ENCODE measurements around the gene CCNI2.

The CCNI2 gene

GRCh38 chr5:132750471-132751230 lies 3.4 kb downstream of the CCNI2 start:
- no peak for DNase-seq (ENCODE audit: low read depth, low spot score)

GRCh38 chr5:132751444-132751843 lies 4.2 kb downstream of the CCNI2 start:
- no peak for DNase-seq (ENCODE audit: low read depth, low spot score)

GRCh38 chr5:132751971-132752580 lies 4.8 kb downstream of the CCNI2 start:
- DNase-seq (ENCODE audit: low read depth, low spot score) = no peak

- no peak for DNase-seq (ENCODE audit: low read depth, low spot score)
Observed at GRCh38 chr5:132752581-132753125, 5.4 kb downstream of the CCNI2 start.

GRCh38 chr5:132753135-132753987 lies 6.1 kb downstream of the CCNI2 start:
- no peak for DNase-seq (ENCODE audit: low read depth, low spot score)

- no peak for DNase-seq (ENCODE audit: low read depth, low spot score)
Observed at GRCh38 chr5:132754111-132754510, 6.9 kb downstream of the CCNI2 start.

GRCh38 chr5:132754947-132755346 lies 7.7 kb downstream of the CCNI2 start:
- DNase-seq (ENCODE audit: low read depth, low spot score) = no peak

GRCh38 chr5:132756542-132756941 lies 9.3 kb downstream of the CCNI2 start:
- DNase-seq (ENCODE audit: low read depth, low spot score) = no peak

- no peak for DNase-seq (ENCODE audit: low read depth, low spot score)
Observed at GRCh38 chr5:132758451-132758850, 11.2 kb downstream of the CCNI2 start.

GRCh38 chr5:132759114-132760048 lies 12.2 kb downstream of the CCNI2 start:
- no peak for DNase-seq (ENCODE audit: low read depth, low spot score)

- DNase-seq (ENCODE audit: low read depth, low spot score) = no peak
Observed at GRCh38 chr5:132760049-132760420, 12.8 kb downstream of the CCNI2 start.

GRCh38 chr5:132760601-132761317 lies 13.5 kb downstream of the CCNI2 start:
- no peak for DNase-seq (ENCODE audit: low read depth, low spot score)

- DNase-seq (ENCODE audit: low read depth, low spot score) = no peak
Observed at GRCh38 chr5:132761321-132762240, 14.4 kb downstream of the CCNI2 start.

GRCh38 chr5:132762246-132763000 lies 15.2 kb downstream of the CCNI2 start:
- no peak for DNase-seq (ENCODE audit: low read depth, low spot score)

- no peak for DNase-seq (ENCODE audit: low read depth, low spot score)
Observed at GRCh38 chr5:132763181-132764036, 16.2 kb downstream of the CCNI2 start.

GRCh38 chr5:132764051-132764450 lies 16.8 kb downstream of the CCNI2 start:
- no peak for DNase-seq (ENCODE audit: low read depth, low spot score)

GRCh38 chr5:132764671-132765238 lies 17.5 kb downstream of the CCNI2 start:
- DNase-seq (ENCODE audit: low read depth, low spot score) = no peak
